Endothelial cell (in vitro differentiated cells): ENCODE results near the gene ARPC4. TPM values are rescaled to one million over a fixed set of nuclear protein-coding genes. Genes with fewer than 3 reads are reported as not detected.

ENCODE experiments used
- DNase-seq: peaks from one replicate; pipeline ENCODE4 v3.0.0; 2021; ENCODE audit warnings: low spot score
- H3K27ac Mint-ChIP-seq: one replicate; pipeline ENCODE4 v1.8.0; 2021; ENCODE audit warnings: mixed read lengths, inconsistent platforms; ENCODE audit not compliant: unreplicated experiment
- H3K27me3 Mint-ChIP-seq: one replicate; pipeline ENCODE4 v1.8.0; 2021; ENCODE audit warnings: mild to moderate bottlenecking, moderate library complexity, mixed read lengths, inconsistent platforms; ENCODE audit not compliant: unreplicated experiment
- H3K36me3 Mint-ChIP-seq: one replicate; pipeline ENCODE4 v1.8.0; 2021; ENCODE audit warnings: mild to moderate bottlenecking, low read depth, mixed read lengths, inconsistent platforms; ENCODE audit not compliant: unreplicated experiment
- H3K4me1 Mint-ChIP-seq: one replicate; pipeline ENCODE4 v1.8.0; 2021; ENCODE audit warnings: mild to moderate bottlenecking, mixed read lengths, inconsistent platforms; ENCODE audit not compliant: unreplicated experiment
- H3K4me3 Mint-ChIP-seq: one replicate; pipeline ENCODE4 v1.8.0; 2021; ENCODE audit warnings: mild to moderate bottlenecking, mixed read lengths, inconsistent platforms; ENCODE audit not compliant: unreplicated experiment
- H3K9me3 Mint-ChIP-seq: one replicate; pipeline ENCODE4 v1.8.0; 2021; ENCODE audit warnings: mixed read lengths, inconsistent platforms; ENCODE audit not compliant: unreplicated experiment
- CTCF ChIP-seq: fragments of 200-600 bp; sonication (generic); IDR thresholded peaks from one replicate; pipeline ENCODE4 v1.5.0; 2021; ENCODE audit warnings: antibody characterized with exemption; ENCODE audit not compliant: unreplicated experiment
- total RNA-seq: library from RNA; stranded (reverse); fragmentation: NEBNext Ultra II Directional; extraction: Animal tissue kit (Norgen Biotek cat#: 25700); gene quantifications from one replicate; pipeline ENCODE4 v1.2.1, GENCODE V29; 2021; ENCODE audit not compliant: unreplicated experiment

ARPC4 gene
- total RNA-seq, 1 donor from 2014 or later: 203 TPM

GRCh38 chr3:9791127-9791526 lies 1.8 kb upstream of the ARPC4 start:
- DNase-seq: no peak
- Mint-ChIP-seq H3K4me1 (peaks cover 18% of the 10 kb centered on the region), H3K27me3 (peaks cover 16% of the 10 kb centered on the region), H3K9me3 (no peaks in the 10 kb centered on the region), H3K36me3 (peaks cover 28% of the 10 kb centered on the region), H3K27ac (no peak overlapping the region), H3K4me3 (peak overlapping the region; percentile 58)
- no peak for TF ChIP-seq CTCF

GRCh38 chr3:9791790-9792404 lies 985 bp upstream of the ARPC4 start:
- Mint-ChIP-seq H3K36me3 (peaks cover 29% of the 10 kb centered on the region), H3K4me1 (peaks cover 20% of the 10 kb centered on the region), H3K4me3 (peak overlapping the region; percentile 85), H3K27ac (peak overlapping the region; percentile 99), H3K27me3 (peaks cover 16% of the 10 kb centered on the region), H3K9me3 (no peaks in the 10 kb centered on the region)
- no peak for TF ChIP-seq CTCF
- DNase-seq: no peak

- Mint-ChIP-seq H3K36me3 (peaks cover 27% of the 10 kb centered on the region), H3K4me3 (peak overlapping the region; percentile 97), H3K27me3 (peaks cover 16% of the 10 kb centered on the region), H3K27ac (peak overlapping the region; percentile 99), H3K9me3 (no peaks in the 10 kb centered on the region), H3K4me1 (peaks cover 20% of the 10 kb centered on the region)
- TF ChIP-seq CTCF: no peak
- DNase-seq: peak; percentile 17
Observed at GRCh38 chr3:9793161-9793781, 389 bp downstream of the ARPC4 start.

GRCh38 chr3:9794400-9794799 lies 1.5 kb downstream of the ARPC4 start:
- DNase-seq: no peak
- Mint-ChIP-seq H3K27ac (peak overlapping the region; percentile 88), H3K36me3 (peaks cover 22% of the 10 kb centered on the region), H3K9me3 (no peaks in the 10 kb centered on the region), H3K4me1 (peaks cover 20% of the 10 kb centered on the region), H3K4me3 (peak overlapping the region; percentile 85), H3K27me3 (peaks cover 16% of the 10 kb centered on the region)
- no peak for TF ChIP-seq CTCF

- H3K27me3 Mint-ChIP-seq: peaks cover 16% of the 10 kb centered on the region
- TF ChIP-seq CTCF: no peak
- DNase-seq: no peak
- no peaks in the 10 kb centered on the region for H3K9me3 Mint-ChIP-seq
- H3K27ac Mint-ChIP-seq: peak overlapping the region; percentile 72
- H3K36me3 Mint-ChIP-seq: peaks cover 30% of the 10 kb centered on the region
- peak overlapping the region; percentile 73 for H3K4me3 Mint-ChIP-seq
- peaks cover 20% of the 10 kb centered on the region for H3K4me1 Mint-ChIP-seq
Observed at GRCh38 chr3:9795207-9795606, 2.3 kb downstream of the ARPC4 start.
